Measurements from ENCODE around the gene IGFL1.
"Not testable (repeated sequence)": the region's sequence is repeated elsewhere in the genome, so short reads cannot be mapped to it uniquely, and the experiment has no call there.

The IGFL1 gene

DNA sequence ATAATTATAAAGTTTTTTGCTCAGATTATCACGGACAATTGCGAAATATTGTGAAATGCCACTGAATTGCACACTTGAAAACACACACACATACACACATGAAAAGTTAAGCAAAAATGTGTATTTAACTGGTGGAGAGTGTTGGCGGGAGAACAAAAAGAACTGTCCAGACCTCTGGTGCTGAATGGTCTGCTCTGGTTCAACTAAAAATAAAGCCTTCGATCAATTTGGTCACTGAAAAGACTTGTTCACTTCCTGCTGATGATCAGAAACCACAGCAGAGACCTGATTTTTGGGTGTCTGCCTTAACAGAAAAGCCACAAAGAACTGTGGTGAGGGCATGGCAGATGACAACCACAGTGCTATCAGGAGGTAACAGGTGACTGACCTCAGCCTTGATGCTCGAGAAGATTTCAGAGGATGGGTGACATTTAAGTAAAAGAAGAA is 4.0 kb upstream of the IGFL1 start:
- Histone ChIP-seq H3K27ac (ENCODE audit: low read depth, low read length) (no peak overlapping the region), H3K27me3 (ENCODE audit: insufficient read depth, low read length) (peaks cover 63% of the 10 kb centered on the region)

DNA sequence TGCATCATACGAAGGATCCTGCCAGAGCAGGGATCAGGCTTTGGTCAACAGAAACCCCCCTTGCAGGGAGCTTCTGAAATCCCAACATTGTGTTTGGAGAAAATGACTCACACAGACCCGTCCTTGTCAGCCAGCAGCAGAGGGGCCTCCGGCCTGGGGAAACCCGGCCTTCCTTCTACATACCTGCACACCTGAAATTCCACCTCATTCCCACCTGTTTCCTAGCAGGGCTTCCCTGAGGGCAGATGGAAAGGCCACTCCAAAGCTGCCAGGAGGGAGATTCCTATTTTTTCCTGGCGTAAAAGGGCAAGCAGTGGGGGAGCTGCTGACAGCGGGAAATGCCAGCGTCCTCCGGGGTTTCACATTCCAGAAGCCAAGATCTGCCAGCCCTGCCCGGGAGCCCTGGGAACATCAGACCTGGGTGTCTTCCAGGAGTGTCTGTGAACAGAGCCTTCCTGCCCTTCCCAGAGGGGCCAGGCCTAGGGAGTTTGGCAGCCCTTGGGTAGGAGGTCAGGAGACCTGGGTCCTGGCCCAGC is 3.0 kb upstream of the IGFL1 start:
- Histone ChIP-seq H3K4me1 (ENCODE audit: control insufficient read depth, insufficient read depth, low read length, unreplicated experiment) (peaks cover 16% of the 10 kb centered on the region), H3K4me3 (ENCODE audit: low read depth, low read length) (no peak overlapping the region), H3K79me2 (ENCODE audit: control insufficient read depth, insufficient read depth, low read length, unreplicated experiment) (no peaks in the 10 kb centered on the region), H3K27me3 (ENCODE audit: insufficient read depth, low read length) (peaks cover 62% of the 10 kb centered on the region), H3K27ac (ENCODE audit: low read depth, low read length) (no peak overlapping the region), H2AFZ (ENCODE audit: low read length, unreplicated experiment) (no peak overlapping the region), H3K36me3 (ENCODE audit: insufficient read depth, low read length) (no peaks in the 10 kb centered on the region)

More for the DNA sequence above, 4.0 kb upstream of the IGFL1 start:
- H2AFZ ChIP-seq (ENCODE audit: low read length, unreplicated experiment) = no peak overlapping the region
- no peaks in the 10 kb centered on the region for H3K79me2 ChIP-seq (ENCODE audit: control insufficient read depth, insufficient read depth, low read length, unreplicated experiment)
- H3K36me3 ChIP-seq (ENCODE audit: insufficient read depth, low read length) = no peaks in the 10 kb centered on the region
- H3K4me1 ChIP-seq (ENCODE audit: control insufficient read depth, insufficient read depth, low read length, unreplicated experiment) = peaks cover 16% of the 10 kb centered on the region
- no peak overlapping the region for H3K4me3 ChIP-seq (ENCODE audit: low read depth, low read length)

DNA sequence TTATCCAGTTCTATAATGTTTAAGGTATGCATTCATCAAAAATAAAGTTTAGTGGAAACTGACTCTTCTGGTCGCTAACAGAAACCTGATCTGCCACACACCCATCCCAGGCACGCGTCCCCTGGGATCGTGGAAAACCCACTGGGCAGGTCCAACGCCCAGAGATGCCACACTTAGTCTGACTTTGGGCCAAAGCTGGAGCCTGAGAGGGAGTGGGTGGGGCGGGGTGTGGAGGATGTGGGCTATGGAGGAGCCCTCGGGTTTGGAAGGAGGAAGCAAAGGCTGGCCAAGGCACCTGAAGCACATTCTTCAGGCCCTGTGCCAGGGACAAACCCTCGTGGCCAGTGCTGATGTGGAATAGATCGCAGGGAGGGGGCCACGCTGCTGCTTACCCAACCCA is 2.5 kb downstream of the IGFL1 start:
- Histone ChIP-seq H2AFZ (ENCODE audit: low read length, unreplicated experiment) (no peak overlapping the region), H3K36me3 (ENCODE audit: insufficient read depth, low read length) (no peaks in the 10 kb centered on the region), H3K27me3 (ENCODE audit: insufficient read depth, low read length) (peaks cover 62% of the 10 kb centered on the region), H3K4me3 (ENCODE audit: low read depth, low read length) (no peak overlapping the region), H3K4me1 (ENCODE audit: control insufficient read depth, insufficient read depth, low read length, unreplicated experiment) (no peaks in the 10 kb centered on the region), H3K79me2 (ENCODE audit: control insufficient read depth, insufficient read depth, low read length, unreplicated experiment) (no peaks in the 10 kb centered on the region), H3K27ac (ENCODE audit: low read depth, low read length) (no peak overlapping the region)

DNA sequence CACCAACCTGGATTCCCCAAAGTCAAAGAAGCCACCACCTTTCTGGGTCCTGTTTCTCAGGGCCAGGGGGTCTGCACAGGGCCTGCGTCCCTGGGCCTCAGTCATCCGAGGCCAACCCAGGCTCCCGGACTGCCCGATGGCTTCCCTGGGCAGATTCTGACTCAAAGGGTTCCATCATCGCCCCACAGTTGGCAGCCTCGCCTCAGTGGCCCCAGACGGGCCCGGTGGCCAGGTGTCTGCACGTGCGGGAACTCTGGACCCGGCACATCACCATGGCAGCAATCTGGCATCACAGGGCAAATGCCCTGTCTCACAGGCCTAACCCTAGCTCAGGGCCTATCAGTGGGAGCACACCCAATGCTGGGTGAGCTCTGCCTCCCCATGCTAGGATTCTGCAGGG is 2.9 kb downstream of the IGFL1 start:
- Histone ChIP-seq H3K79me2 (ENCODE audit: control insufficient read depth, insufficient read depth, low read length, unreplicated experiment) (no peaks in the 10 kb centered on the region), H3K4me1 (ENCODE audit: control insufficient read depth, insufficient read depth, low read length, unreplicated experiment) (no peaks in the 10 kb centered on the region), H3K4me3 (ENCODE audit: low read depth, low read length) (no peak overlapping the region), H3K27ac (ENCODE audit: low read depth, low read length) (no peak overlapping the region), H3K36me3 (ENCODE audit: insufficient read depth, low read length) (no peaks in the 10 kb centered on the region), H3K27me3 (ENCODE audit: insufficient read depth, low read length) (peaks cover 59% of the 10 kb centered on the region), H2AFZ (ENCODE audit: low read length, unreplicated experiment) (no peak overlapping the region)

DNA sequence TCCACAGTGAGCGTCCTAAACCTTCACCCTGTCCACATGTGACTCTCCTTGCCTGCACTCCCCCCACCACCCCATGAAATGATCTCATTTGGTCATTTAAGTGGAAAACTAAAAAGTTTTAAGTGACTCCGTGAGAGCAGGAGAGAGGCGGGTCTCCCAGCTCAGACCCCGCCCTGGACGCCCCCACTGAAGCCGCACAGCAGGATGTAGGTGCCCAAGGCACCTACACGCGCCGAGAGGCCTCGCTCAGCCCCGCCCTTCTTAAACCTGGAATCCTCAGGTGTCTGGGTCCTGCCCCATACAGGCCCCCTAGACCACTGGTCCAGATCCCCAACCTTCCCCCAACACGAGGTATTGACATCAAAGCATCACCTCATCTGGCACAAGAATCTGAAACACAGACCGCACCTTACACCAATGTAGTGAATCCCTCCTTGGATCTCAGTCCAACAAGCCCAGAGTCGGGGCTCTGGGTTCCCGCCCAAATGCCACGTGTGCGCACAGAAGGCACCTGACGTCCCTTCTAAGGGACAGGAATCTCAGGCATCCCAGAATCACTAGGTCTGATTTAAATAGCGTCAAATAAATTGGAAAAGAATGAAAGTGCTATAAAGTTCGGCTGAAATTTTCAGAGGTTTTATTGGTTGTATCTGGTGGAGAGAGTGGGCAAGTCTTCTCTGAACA is 3.5 kb downstream of the IGFL1 start:
- no peaks in the 10 kb centered on the region for H3K4me1 ChIP-seq (ENCODE audit: control insufficient read depth, insufficient read depth, low read length, unreplicated experiment)
- no peak overlapping the region for H2AFZ ChIP-seq (ENCODE audit: low read length, unreplicated experiment)
- H3K27ac ChIP-seq (ENCODE audit: low read depth, low read length) = no peak overlapping the region
- no peaks in the 10 kb centered on the region for H3K79me2 ChIP-seq (ENCODE audit: control insufficient read depth, insufficient read depth, low read length, unreplicated experiment)
- H3K27me3 ChIP-seq (ENCODE audit: insufficient read depth, low read length) = peaks cover 53% of the 10 kb centered on the region
- H3K36me3 ChIP-seq (ENCODE audit: insufficient read depth, low read length) = no peaks in the 10 kb centered on the region
- H3K4me3 ChIP-seq (ENCODE audit: low read depth, low read length) = no peak overlapping the region

DNA sequence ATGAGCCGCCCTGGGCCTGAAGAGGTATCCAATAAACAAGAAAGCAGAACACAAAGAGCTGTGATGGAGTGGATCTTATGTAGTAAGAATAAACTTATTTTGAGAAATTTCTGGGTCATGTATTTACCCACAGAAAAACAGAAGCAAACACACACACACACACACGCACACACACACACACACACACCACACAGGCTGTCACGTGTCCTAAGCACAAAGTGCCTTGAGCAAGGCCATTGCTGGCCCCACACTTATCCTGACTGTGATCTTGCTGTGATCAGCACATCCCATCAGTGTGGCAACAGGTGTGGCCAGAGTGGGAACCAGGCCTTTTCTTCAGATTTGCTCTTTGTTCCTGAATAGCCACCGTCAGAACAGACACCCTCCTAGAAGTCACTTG is 4.3 kb downstream of the IGFL1 start:
- not testable (repeated sequence) for H3K4me3 ChIP-seq (ENCODE audit: low read depth, low read length); H2AFZ ChIP-seq (ENCODE audit: low read length, unreplicated experiment); H3K36me3 ChIP-seq (ENCODE audit: insufficient read depth, low read length); H3K27ac ChIP-seq (ENCODE audit: low read depth, low read length); H3K79me2 ChIP-seq (ENCODE audit: control insufficient read depth, insufficient read depth, low read length, unreplicated experiment); H3K4me1 ChIP-seq (ENCODE audit: control insufficient read depth, insufficient read depth, low read length, unreplicated experiment)
- H3K27me3 ChIP-seq (ENCODE audit: insufficient read depth, low read length) = peaks cover 50% of the 10 kb centered on the region

DNA sequence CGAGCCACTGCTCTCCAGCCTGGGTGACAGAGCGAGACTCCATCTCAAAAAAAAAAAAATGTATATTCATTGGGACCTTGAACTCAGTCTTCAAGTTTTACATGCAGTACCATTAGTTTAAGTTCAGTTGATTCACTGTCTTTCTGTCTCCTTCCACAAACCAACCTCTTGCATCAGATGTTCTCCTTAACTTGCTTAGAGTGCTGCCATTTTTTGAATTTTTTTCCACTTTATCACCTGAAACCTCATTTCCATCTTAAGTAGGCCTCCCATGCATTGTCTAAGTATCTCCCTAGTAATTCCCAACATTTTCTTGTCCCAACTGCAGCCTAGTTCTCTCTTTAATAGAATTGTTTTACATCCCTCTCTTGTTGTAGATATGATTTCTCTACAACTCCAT is 8.6 kb downstream of the IGFL1 start:
- H3K4me3 ChIP-seq (ENCODE audit: low read depth, low read length); H3K36me3 ChIP-seq (ENCODE audit: insufficient read depth, low read length); H3K79me2 ChIP-seq (ENCODE audit: control insufficient read depth, insufficient read depth, low read length, unreplicated experiment); H2AFZ ChIP-seq (ENCODE audit: low read length, unreplicated experiment); H3K4me1 ChIP-seq (ENCODE audit: control insufficient read depth, insufficient read depth, low read length, unreplicated experiment); H3K27ac ChIP-seq (ENCODE audit: low read depth, low read length): not testable (repeated sequence)
- H3K27me3 ChIP-seq (ENCODE audit: insufficient read depth, low read length) = peaks cover 57% of the 10 kb centered on the region

DNA sequence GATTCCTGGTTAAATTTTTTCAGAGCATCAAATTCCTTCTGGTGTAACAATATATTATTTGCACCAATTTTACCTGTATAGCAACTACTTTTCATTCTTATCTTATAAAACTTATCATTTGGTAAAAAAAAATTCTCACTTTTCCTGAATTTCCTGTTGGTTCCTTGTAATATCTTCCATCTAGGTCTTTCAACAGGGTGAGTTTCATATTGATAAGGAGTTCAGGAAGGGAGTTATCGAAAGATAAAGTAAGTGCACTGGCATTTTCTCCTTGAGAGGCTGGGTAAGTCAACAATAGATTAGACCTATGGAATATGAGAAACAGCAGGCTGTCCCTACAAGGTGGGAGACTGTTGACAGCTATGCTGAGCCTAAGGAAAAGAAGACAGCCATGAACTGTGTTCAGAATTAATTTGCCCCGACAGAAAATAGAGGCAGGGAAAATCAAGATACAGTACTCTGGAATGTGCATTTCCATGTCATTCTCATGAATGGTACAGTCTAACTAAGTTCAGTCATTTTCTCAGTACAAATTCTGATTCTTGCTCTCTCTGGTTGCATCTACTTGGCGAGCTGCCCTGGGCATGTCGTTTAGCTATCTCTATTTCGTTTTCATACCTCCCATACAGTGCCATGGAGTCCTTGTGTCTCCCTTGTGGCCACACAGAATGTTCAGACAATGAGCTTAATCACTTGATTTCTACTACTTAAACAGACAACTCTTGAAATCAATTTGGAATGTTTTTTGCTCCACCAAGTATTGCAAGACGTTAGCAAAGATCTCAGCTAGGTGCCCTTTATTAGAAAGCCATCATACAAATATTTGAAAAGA is 9.9 kb downstream of the IGFL1 start:
- H3K36me3 ChIP-seq (ENCODE audit: insufficient read depth, low read length) = no peaks in the 10 kb centered on the region
- H3K79me2 ChIP-seq (ENCODE audit: control insufficient read depth, insufficient read depth, low read length, unreplicated experiment) = no peaks in the 10 kb centered on the region
- H3K4me3 ChIP-seq (ENCODE audit: low read depth, low read length) = no peak overlapping the region
- H3K27me3 ChIP-seq (ENCODE audit: insufficient read depth, low read length) = peaks cover 67% of the 10 kb centered on the region
- H2AFZ ChIP-seq (ENCODE audit: low read length, unreplicated experiment) = no peak overlapping the region
- H3K4me1 ChIP-seq (ENCODE audit: control insufficient read depth, insufficient read depth, low read length, unreplicated experiment) = no peaks in the 10 kb centered on the region
- H3K27ac ChIP-seq (ENCODE audit: low read depth, low read length) = no peak overlapping the region

DNA sequence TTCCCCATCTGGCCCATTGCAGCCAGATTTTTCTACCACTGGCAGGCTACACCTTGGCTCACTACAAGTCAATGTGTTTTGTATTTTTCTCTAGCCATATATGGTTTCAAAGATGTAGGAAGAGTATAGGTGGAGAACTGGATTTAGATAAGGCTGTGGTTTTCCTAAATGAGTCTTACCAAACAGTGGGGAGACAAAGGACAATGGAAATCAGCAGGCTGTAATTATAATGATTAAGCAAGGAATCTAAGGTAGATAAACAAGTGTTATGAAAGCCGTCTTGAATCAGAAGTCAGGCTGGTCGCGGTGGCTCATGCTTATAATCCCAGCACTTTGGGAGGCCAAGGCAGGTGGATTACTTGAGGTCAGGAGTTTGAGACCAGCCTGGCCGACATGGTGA is 11.2 kb downstream of the IGFL1 start:
- Histone ChIP-seq H3K4me1 (ENCODE audit: control insufficient read depth, insufficient read depth, low read length, unreplicated experiment) (no peaks in the 10 kb centered on the region), H3K79me2 (ENCODE audit: control insufficient read depth, insufficient read depth, low read length, unreplicated experiment) (no peaks in the 10 kb centered on the region), H3K4me3 (ENCODE audit: low read depth, low read length) (no peak overlapping the region), H3K36me3 (ENCODE audit: insufficient read depth, low read length) (no peaks in the 10 kb centered on the region), H2AFZ (ENCODE audit: low read length, unreplicated experiment) (no peak overlapping the region), H3K27ac (ENCODE audit: low read depth, low read length) (no peak overlapping the region), H3K27me3 (ENCODE audit: insufficient read depth, low read length) (peaks cover 68% of the 10 kb centered on the region)

DNA sequence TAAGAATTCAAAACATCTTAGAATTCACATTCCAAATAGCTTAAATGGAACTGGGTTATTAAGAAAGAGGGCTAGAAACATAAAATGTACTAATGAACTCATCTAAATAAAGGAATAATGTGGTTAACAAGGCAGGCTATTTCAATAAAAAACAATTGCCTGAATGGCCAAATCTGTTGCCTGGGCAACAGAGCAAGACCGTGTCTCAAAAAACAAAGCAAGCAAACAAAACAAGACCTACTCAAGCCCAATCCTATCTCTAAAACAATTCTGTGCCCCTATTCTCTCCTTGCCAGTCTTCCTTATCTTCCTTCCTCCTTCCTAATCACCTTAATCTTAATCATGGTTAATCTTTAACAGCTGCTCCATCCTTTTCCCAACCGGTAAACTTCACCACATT is 12.1 kb downstream of the IGFL1 start:
- no peaks in the 10 kb centered on the region for H3K4me1 ChIP-seq (ENCODE audit: control insufficient read depth, insufficient read depth, low read length, unreplicated experiment)
- no peaks in the 10 kb centered on the region for H3K79me2 ChIP-seq (ENCODE audit: control insufficient read depth, insufficient read depth, low read length, unreplicated experiment)
- no peaks in the 10 kb centered on the region for H3K36me3 ChIP-seq (ENCODE audit: insufficient read depth, low read length)
- H3K27ac ChIP-seq (ENCODE audit: low read depth, low read length) = no peak overlapping the region
- H2AFZ ChIP-seq (ENCODE audit: low read length, unreplicated experiment) = no peak overlapping the region
- H3K27me3 ChIP-seq (ENCODE audit: insufficient read depth, low read length) = peaks cover 69% of the 10 kb centered on the region
- no peak overlapping the region for H3K4me3 ChIP-seq (ENCODE audit: low read depth, low read length)

Data from ACC112 (cell line).